AG09309 (cell line): ENCODE results near the gene RNF130.

Experiments
- DNase-seq: peaks from one replicate; pipeline ENCODE4 v3.0.0-alpha.2; 2010; ENCODE audit warnings: low read depth
- H3K4me3 ChIP-seq: 2 replicates; pipeline ENCODE4 v1.5.1; 2011; ENCODE audit warnings: mild to moderate bottlenecking, low read depth, low read length, moderate library complexity; ENCODE audit not compliant: control insufficient read depth
- CTCF ChIP-seq: IDR thresholded peaks from 2 replicates; pipeline ENCODE4 v1.5.1; 2011; ENCODE audit warnings: mild to moderate bottlenecking, low read depth, low read length, inconsistent platforms; ENCODE audit not compliant: insufficient read depth, control insufficient read depth; ENCODE audit errors: missing control alignments

RNF130 gene

GRCh38 chr5:179981636-179982035, 89.9 kb downstream of the RNF130 start:
- no peak overlapping the region for H3K4me3 ChIP-seq
- TF ChIP-seq CTCF = no peak
- DNase-seq = no peak

GRCh38 chr5:179980767-179981166, 90.8 kb downstream of the RNF130 start:
- no peak for TF ChIP-seq CTCF
- no peak overlapping the region for H3K4me3 ChIP-seq
- no peak for DNase-seq

- no peak overlapping the region for H3K4me3 ChIP-seq
- DNase-seq = no peak
- TF ChIP-seq CTCF = no peak
Measured at GRCh38 chr5:179978792-179979191, 92.8 kb downstream of the RNF130 start.

GRCh38 chr5:179975713-179976134, 95.8 kb downstream of the RNF130 start:
- no peak for TF ChIP-seq CTCF
- H3K4me3 ChIP-seq = no peak overlapping the region
- DNase-seq = no peak

- no peak for DNase-seq
- no peak overlapping the region for H3K4me3 ChIP-seq
Measured at GRCh38 chr5:179974946-179975712, 96.4 kb downstream of the RNF130 start.

GRCh38 chr5:179974246-179974945, 97.2 kb downstream of the RNF130 start:
- H3K4me3 ChIP-seq = no peak overlapping the region
- no peak for TF ChIP-seq CTCF
- DNase-seq = no peak

More at GRCh38 chr5:179974946-179975712, 96.4 kb downstream of the RNF130 start:
- TF ChIP-seq CTCF = peak; percentile 40
